PFSK-1 (cell line): ENCODE measurements around the gene NRP2.

Experiments used
- FOXP2 ChIP-seq: optimal IDR thresholded peaks from 2 replicates; pipeline ENCODE3; 2011; ENCODE audit warnings: borderline replicate concordance, control low read depth, inconsistent platforms; ENCODE audit not compliant: insufficient read depth; ENCODE audit errors: extremely low read length, extremely low read depth
- POLR2AphosphoS5 ChIP-seq: IDR thresholded peaks from 2 replicates; pipeline ENCODE4 v1.6.1; 2012; ENCODE audit warnings: low read depth, mild to moderate bottlenecking, control low read depth, low read length, moderate library complexity
- SIN3A ChIP-seq: IDR thresholded peaks from 2 replicates; pipeline ENCODE4 v1.6.1; 2012; ENCODE audit warnings: mild to moderate bottlenecking, low read length, moderate library complexity, borderline replicate concordance; ENCODE audit not compliant: insufficient read depth
- TAF1 ChIP-seq: IDR thresholded peaks from 2 replicates; pipeline ENCODE4 v1.6.1; 2012; ENCODE audit warnings: low read length, control low read depth, borderline replicate concordance; ENCODE audit not compliant: insufficient read depth
- TF ChIP-seq, protein P1 (sequence below), 2 experiments: IDR thresholded peaks; 2 replicates each; pipeline versions ENCODE4 v1.6.1 to v1.8.0; 2011 to 2012; ENCODE audit warnings: low read depth in 2 of 2, low read length in 2 of 2, control low read depth in 1 of 2, inconsistent platforms in 1 of 2, mild to moderate bottlenecking in 1 of 2, moderate library complexity in 1 of 2; ENCODE audit not compliant: insufficient read depth in 1 of 2

Gene NRP2

DNA sequence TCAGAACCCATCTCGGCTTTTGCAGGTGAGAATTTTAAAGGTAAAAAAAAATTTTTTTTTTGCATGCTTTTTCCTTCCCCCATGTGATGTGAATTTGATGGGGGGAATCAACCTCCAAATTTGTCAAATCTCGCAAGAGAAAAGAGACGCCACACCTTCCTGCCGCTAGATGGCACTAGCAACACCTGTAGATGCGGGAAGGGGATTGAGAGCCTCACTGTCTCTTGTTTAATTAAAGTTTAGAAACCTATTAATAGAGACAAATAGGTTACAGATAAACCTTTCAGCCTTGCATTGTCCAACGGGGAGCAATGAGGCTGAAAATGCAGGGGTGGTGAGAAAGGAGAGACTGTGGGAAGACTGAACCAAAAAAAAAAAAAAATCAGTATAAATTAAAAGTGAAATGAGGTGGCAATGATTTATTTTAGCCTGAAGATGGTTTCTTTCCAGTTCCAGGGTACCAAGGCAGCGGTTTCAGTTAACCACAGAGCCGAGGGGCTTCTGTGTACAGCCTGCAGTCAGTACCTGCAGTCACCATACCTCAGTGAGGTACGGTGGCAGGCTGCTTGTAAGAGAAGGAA is 84.6 kb downstream of the NRP2 start:
- no peak for TF ChIP-seq SIN3A
- no peak for TF ChIP-seq TAF1
- TF ChIP-seq, protein P1, sequence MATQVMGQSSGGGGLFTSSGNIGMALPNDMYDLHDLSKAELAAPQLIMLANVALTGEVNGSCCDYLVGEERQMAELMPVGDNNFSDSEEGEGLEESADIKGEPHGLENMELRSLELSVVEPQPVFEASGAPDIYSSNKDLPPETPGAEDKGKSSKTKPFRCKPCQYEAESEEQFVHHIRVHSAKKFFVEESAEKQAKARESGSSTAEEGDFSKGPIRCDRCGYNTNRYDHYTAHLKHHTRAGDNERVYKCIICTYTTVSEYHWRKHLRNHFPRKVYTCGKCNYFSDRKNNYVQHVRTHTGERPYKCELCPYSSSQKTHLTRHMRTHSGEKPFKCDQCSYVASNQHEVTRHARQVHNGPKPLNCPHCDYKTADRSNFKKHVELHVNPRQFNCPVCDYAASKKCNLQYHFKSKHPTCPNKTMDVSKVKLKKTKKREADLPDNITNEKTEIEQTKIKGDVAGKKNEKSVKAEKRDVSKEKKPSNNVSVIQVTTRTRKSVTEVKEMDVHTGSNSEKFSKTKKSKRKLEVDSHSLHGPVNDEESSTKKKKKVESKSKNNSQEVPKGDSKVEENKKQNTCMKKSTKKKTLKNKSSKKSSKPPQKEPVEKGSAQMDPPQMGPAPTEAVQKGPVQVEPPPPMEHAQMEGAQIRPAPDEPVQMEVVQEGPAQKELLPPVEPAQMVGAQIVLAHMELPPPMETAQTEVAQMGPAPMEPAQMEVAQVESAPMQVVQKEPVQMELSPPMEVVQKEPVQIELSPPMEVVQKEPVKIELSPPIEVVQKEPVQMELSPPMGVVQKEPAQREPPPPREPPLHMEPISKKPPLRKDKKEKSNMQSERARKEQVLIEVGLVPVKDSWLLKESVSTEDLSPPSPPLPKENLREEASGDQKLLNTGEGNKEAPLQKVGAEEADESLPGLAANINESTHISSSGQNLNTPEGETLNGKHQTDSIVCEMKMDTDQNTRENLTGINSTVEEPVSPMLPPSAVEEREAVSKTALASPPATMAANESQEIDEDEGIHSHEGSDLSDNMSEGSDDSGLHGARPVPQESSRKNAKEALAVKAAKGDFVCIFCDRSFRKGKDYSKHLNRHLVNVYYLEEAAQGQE (IDR thresholded peaks at IDR 0.05; ENCODE audit: insufficient read depth in 1 of 2, low read depth in 2 of 2, low read length in 2 of 2), result no peak
- no peak for TF ChIP-seq FOXP2
- no peak for TF ChIP-seq POLR2AphosphoS5

- TF ChIP-seq, protein P1 (IDR thresholded peaks at IDR 0.05; ENCODE audit: insufficient read depth in 1 of 2, low read depth in 2 of 2, low read length in 2 of 2), result no peak
- TF ChIP-seq SIN3A, result no peak
- no peak for TF ChIP-seq FOXP2
- TF ChIP-seq POLR2AphosphoS5, result no peak
Measured at GRCh38 chr2:205767617-205768016, 85.3 kb downstream of the NRP2 start.

- TF ChIP-seq FOXP2 (no peak), POLR2AphosphoS5 (no peak), TAF1 (no peak)
- TF ChIP-seq, protein P1 (IDR thresholded peaks at IDR 0.05; ENCODE audit: insufficient read depth in 1 of 2, low read depth in 2 of 2, low read length in 2 of 2), result no peak
Measured at GRCh38 chr2:205768341-205768740, 86.0 kb downstream of the NRP2 start.

DNA sequence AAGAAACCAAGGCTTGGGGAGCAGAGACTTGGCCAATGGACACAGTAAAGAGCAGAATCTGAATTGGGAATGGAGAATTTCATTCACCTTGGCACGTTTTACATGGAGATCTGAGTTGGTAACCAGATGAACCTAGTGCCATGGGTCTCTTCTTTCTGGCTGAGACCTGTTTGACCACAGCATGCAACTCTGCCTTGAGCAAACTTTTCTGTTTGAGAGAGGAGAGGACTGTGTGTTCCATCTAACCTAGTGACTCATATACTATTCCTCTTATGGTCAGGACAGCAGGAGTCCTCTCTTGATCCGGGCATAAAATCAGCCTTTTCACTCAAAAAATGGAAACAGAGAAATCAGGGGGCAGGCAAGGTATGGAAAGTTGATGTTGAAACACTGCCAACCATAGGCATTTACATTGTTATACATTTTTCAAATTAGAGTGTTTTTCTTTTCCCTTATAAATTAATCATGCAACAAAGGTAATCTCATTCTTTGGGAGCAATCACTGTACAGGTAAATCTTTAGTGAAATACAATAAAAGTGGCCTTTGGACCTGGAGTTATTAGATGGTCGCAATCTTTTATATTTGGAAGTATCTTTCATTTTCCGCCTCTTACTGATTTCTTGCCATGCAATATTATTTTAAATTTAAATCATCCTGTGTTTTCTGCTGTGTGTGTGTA is 86.7 kb downstream of the NRP2 start:
- TF ChIP-seq TAF1 (no peak), FOXP2 (no peak), SIN3A (no peak), POLR2AphosphoS5 (no peak)
- TF ChIP-seq, protein P1 (IDR thresholded peaks at IDR 0.05; ENCODE audit: insufficient read depth in 1 of 2, low read depth in 2 of 2, low read length in 2 of 2), result no peak

- TF ChIP-seq TAF1, result no peak
- no peak for TF ChIP-seq SIN3A
- no peak for TF ChIP-seq POLR2AphosphoS5
- TF ChIP-seq, protein P1 (IDR thresholded peaks at IDR 0.05; ENCODE audit: insufficient read depth in 1 of 2, low read depth in 2 of 2, low read length in 2 of 2), result no peak
- TF ChIP-seq FOXP2, result no peak
Measured at GRCh38 chr2:205769495-205769850, 87.2 kb downstream of the NRP2 start.
